ENCODE measurements around the gene MYO3A. TPM values are rescaled to one million over a fixed set of nuclear protein-coding genes. Genes with fewer than 3 reads are reported as not detected.
A peak's percentile ranks its signal among the peaks of the same experiment; 100 is the strongest.

Gene MYO3A
- total RNA-seq, 3 donors from 2014 or later = not detected

DNA sequence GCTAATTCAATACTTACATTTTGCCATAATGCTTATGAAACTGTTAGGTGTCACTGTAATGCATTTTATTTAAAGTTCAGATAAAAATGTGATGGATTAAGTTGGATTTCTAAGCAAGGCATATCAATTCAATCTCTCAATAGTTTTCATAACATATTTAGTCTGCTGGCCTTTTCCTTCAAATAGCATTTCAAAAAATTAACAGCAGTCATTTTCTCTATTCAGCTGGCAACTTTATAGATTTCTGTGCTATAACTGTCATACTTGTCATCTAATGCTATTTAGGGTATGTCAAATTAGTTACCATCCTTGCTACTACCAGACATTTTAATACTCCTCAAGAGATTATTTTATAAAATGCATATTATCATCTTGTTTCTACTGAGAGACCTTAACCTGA lies 286.9 kb downstream of the MYO3A start:
- H3K4me3 Mint-ChIP-seq = no peak overlapping the region
- no peaks in the 10 kb centered on the region for H3K36me3 Mint-ChIP-seq (ENCODE audit: insufficient read depth)
- no peaks in the 10 kb centered on the region for H3K9me3 Mint-ChIP-seq
- DNase-seq (no peak), ATAC-seq (no peak)
- H3K27me3 Mint-ChIP-seq (ENCODE audit: low read depth) = peaks cover 79% of the 10 kb centered on the region
- peaks cover 20% of the 10 kb centered on the region for H3K4me1 Mint-ChIP-seq (ENCODE audit: low read depth)

DNA sequence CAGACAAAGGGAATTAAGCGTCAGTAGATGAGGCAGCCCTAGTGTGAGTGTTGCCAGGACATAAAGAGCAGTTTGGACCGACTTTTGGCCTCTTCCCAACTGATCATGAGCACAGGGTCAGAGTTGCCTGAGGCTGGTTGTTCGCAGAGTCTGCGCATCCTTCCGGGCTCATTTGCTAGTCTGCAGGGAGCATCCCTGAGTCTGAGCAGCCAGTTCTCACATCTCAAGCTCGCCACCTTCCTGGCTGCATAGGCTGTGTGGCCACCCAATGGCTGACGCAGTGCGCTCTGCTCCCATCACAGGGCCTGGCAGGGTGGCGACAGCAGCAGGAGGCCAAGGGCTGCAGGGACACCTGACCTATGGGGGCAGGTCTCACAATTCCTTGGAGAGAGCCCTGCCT lies 287.5 kb downstream of the MYO3A start:
- DNase-seq (no peak), ATAC-seq (no peak)
- Mint-ChIP-seq H3K4me1 (ENCODE audit: low read depth) (peaks cover 15% of the 10 kb centered on the region), H3K36me3 (ENCODE audit: insufficient read depth) (no peaks in the 10 kb centered on the region), H3K4me3 (no peak overlapping the region), H3K27me3 (ENCODE audit: low read depth) (peaks cover 74% of the 10 kb centered on the region), H3K9me3 (no peaks in the 10 kb centered on the region)

DNA sequence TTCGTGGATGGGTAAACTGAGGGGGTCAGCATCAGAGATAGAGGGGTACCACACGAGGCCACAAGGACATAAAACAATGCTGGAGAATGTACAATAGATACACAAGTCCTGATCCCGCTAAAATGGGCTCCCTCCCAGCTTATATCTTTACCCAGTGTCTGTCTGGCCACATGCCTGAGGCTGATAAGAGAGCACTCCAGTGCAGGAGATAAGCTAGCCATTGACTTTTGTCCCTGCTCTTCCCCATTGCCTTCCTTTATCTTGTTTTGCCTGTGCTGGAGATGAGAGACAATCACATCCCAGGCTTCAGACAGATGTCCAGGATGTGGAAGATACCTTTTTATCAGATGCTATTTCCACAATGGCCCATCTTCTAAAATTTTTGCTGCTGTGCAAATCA lies 288.5 kb downstream of the MYO3A start:
- Mint-ChIP-seq H3K4me3 (no peak overlapping the region), H3K9me3 (no peaks in the 10 kb centered on the region), H3K27me3 (ENCODE audit: low read depth) (peaks cover 64% of the 10 kb centered on the region), H3K4me1 (ENCODE audit: low read depth) (peaks cover 7% of the 10 kb centered on the region), H3K36me3 (ENCODE audit: insufficient read depth) (no peaks in the 10 kb centered on the region)
- no peak for DNase-seq
- ATAC-seq = no peak

DNA sequence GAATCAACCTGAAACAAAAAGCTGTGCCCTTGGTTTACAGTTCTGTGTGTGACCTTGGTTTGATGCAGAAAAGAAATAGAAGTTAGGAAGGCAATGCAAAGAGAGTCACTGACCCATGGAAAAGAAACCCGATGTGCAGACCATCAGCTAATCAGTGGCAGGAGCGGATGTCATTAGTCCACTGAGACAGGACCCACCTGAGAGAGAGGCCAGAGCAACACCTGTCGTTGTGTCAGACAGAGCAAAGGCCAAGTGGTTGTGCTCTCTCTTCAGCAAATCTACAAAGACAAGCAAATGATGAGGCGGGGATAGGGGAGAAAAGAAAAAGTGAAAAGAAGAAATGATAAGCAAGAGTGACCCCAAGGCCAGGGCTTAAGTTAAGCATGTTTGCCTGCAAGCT lies 291.3 kb downstream of the MYO3A start:
- Mint-ChIP-seq H3K9me3 (no peaks in the 10 kb centered on the region), H3K4me1 (ENCODE audit: low read depth) (no peaks in the 10 kb centered on the region), H3K4me3 (no peak overlapping the region), H3K27me3 (ENCODE audit: low read depth) (peaks cover 49% of the 10 kb centered on the region), H3K36me3 (ENCODE audit: insufficient read depth) (no peaks in the 10 kb centered on the region)
- ATAC-seq (no peak), DNase-seq (no peak)

DNA sequence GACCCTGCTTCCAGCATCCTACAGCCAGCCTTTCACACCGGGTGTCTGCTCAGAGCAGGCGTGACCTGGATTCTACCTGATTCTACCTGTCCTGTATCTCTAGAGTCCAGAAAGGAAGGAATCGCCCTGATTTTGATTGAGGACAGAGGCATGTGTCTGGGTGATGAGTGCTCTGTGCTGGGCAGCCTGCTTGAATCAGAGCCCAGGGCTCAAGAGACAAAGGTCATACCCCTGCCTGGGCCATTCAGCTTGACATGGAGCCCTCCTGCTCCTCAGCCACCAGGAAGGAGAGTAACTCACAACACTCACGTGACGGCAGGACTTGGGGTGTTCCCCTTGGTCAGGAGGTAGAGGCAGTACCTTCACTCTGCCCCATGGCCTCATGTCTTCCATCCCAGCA lies 293.8 kb downstream of the MYO3A start:
- peaks cover 34% of the 10 kb centered on the region for H3K27me3 Mint-ChIP-seq (ENCODE audit: low read depth)
- H3K4me3 Mint-ChIP-seq = no peak overlapping the region
- H3K4me1 Mint-ChIP-seq (ENCODE audit: low read depth) = no peaks in the 10 kb centered on the region
- no peak for DNase-seq
- no peaks in the 10 kb centered on the region for H3K9me3 Mint-ChIP-seq
- ATAC-seq = no peak
- no peaks in the 10 kb centered on the region for H3K36me3 Mint-ChIP-seq (ENCODE audit: insufficient read depth)

DNA sequence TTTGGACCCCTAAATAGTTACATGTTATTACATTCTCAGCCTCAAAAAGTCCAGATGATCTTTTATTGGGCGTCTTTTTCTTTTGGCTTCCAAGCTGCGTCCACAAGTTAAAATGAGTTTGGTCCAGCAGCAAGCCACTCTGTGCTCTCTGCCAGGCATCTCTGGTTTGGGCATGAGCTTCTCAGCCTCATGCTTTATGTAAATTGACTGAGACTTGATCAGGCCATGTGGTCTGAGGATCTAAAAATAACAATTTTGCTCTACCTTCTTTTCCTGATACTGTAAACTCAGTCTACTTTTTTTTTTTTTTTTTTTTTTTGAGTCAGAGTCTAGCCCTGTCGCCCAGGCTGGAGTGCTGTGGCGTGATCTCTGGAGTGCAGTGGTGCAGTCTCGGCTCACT lies 298.1 kb downstream of the MYO3A start:
- Mint-ChIP-seq H3K4me3 (no peak overlapping the region), H3K4me1 (ENCODE audit: low read depth) (no peaks in the 10 kb centered on the region), H3K36me3 (ENCODE audit: insufficient read depth) (no peaks in the 10 kb centered on the region), H3K9me3 (no peaks in the 10 kb centered on the region), H3K27me3 (ENCODE audit: low read depth) (peaks cover 18% of the 10 kb centered on the region)
- ATAC-seq = no peak
- DNase-seq = no peak

DNA sequence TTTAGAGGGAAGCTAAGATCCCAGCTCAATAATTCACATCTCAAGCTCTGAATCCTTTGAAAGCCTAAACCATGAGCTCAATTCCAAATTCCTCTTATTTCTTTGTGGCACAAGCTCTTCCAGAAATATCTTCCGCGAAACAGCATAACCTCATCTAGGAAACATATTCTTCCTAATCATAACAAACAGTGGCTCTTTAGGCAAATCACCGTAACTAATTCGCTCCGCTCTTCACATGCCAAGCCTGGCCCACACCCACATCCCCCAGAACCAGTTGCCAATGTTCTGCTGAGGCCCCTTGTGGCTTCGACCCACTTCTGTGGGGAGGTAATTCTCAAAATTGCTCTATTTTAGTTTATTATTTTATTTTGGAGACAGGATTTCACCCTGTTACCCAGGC lies 301.7 kb downstream of the MYO3A start:
- H3K9me3 Mint-ChIP-seq = no peaks in the 10 kb centered on the region
- peaks cover 27% of the 10 kb centered on the region for H3K27me3 Mint-ChIP-seq (ENCODE audit: low read depth)
- H3K4me3 Mint-ChIP-seq = no peak overlapping the region
- H3K4me1 Mint-ChIP-seq (ENCODE audit: low read depth) = no peaks in the 10 kb centered on the region
- no peaks in the 10 kb centered on the region for H3K36me3 Mint-ChIP-seq (ENCODE audit: insufficient read depth)
- ATAC-seq (no peak), DNase-seq (no peak)

DNA sequence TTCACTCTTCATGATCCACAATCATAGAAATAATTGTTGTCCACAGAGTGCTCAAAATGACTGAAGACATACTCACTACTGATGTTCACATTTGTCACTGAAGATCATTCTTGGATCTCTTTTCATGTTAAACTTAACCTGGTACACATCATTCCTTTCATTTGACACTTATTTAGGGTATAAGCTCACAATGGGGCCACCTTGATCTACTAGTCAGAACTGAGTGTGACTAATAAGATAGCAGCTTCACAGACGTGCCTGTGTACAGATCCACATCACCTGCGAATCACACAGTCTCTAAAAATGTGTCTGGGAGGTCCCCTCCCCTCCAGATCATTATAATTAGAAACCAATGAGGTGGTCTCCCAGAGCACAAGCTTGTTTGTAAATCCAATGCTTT lies 304.3 kb downstream of the MYO3A start:
- H3K27me3 Mint-ChIP-seq (ENCODE audit: low read depth) = peaks cover 26% of the 10 kb centered on the region
- peak in 1 of 2 donors; percentile 32 for ATAC-seq
- no peaks in the 10 kb centered on the region for H3K9me3 Mint-ChIP-seq
- no peak overlapping the region for H3K4me3 Mint-ChIP-seq
- H3K36me3 Mint-ChIP-seq (ENCODE audit: insufficient read depth) = no peaks in the 10 kb centered on the region
- no peaks in the 10 kb centered on the region for H3K4me1 Mint-ChIP-seq (ENCODE audit: low read depth)
- DNase-seq = no peak

DNA sequence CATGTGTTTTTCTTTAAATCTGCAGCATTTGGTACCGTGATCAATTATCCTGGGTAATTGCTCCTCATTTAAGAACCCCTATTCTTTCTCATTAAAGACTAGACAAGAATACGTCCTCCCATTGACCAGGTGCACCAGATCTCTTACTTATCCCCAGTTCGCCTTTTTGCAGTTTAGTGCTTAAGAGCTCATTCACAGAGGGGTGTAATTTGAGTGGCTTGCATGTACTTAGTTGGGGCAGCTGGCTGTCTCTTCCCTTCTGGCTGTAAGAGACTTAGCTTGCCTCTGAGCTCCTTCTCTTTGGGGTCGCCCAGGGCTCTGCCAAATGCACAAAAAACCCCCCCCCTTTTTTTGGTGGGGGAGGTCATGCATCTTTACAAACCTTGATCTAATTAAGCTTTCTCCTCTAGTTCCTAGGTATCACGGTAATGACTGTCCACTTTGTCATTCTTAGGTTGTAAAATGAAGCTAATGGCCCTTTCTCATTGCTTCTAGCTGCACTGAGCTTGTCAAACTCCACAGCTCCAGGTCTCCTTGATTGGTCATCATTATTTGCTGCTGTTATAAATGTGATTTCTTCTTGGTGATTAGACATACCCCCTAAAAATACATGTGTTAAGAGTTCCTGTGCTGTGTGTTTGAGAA lies 308.8 kb downstream of the MYO3A start:
- ATAC-seq = no peak
- peaks cover 28% of the 10 kb centered on the region for H3K27me3 Mint-ChIP-seq (ENCODE audit: low read depth)
- H3K36me3 Mint-ChIP-seq (ENCODE audit: insufficient read depth) = no peaks in the 10 kb centered on the region
- no peak overlapping the region for H3K4me3 Mint-ChIP-seq
- no peak for DNase-seq
- H3K4me1 Mint-ChIP-seq (ENCODE audit: low read depth) = no peaks in the 10 kb centered on the region
- no peaks in the 10 kb centered on the region for H3K9me3 Mint-ChIP-seq

DNA sequence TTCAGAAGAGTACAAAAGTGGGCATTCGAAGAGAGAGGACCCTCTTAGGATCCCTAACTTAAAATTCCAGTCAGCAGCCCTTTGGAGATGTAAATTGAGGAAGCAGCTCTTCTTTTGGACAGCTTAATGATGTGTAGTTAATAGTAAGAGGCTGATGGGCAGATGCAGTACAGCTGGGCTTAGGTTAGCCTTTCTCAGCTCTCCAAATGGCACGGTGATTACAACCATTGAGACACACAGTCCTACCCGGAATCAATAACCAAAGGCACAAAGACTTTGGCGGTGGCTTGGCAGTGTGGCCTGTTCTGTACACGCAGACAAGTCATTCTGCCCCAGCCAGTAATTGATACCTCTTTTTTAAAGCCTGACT lies 309.3 kb downstream of the MYO3A start:
- DNase-seq (no peak), ATAC-seq (no peak)
- H3K27me3 Mint-ChIP-seq (ENCODE audit: low read depth) = peaks cover 23% of the 10 kb centered on the region
- no peaks in the 10 kb centered on the region for H3K4me1 Mint-ChIP-seq (ENCODE audit: low read depth)
- no peaks in the 10 kb centered on the region for H3K9me3 Mint-ChIP-seq
- H3K36me3 Mint-ChIP-seq (ENCODE audit: insufficient read depth) = no peaks in the 10 kb centered on the region
- H3K4me3 Mint-ChIP-seq = no peak overlapping the region

DNA sequence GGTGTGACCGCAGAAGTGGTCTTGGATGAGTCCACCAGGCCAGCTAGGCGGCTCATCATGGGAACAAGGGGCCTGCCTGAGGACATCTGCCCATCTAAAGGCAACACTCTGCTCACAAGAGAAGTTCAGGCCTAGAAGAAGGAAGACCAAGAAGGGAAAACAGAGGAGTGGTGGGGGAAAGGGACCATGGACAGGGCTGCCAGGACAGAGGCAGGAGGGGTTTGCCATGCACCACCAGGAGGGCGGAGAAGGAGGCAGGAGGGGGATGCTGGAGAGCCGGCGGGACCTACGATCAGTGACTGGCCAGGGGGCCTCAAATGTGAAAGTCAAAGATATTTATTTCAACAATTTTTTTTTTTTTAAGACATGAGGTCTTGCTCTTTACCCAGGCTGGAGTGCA lies 315.7 kb downstream of the MYO3A start:
- DNase-seq (no peak), ATAC-seq (no peak)
- no peaks in the 10 kb centered on the region for H3K36me3 Mint-ChIP-seq (ENCODE audit: insufficient read depth)
- no peak overlapping the region for H3K4me3 Mint-ChIP-seq
- H3K4me1 Mint-ChIP-seq (ENCODE audit: low read depth) = no peaks in the 10 kb centered on the region
- peaks cover 9% of the 10 kb centered on the region for H3K27me3 Mint-ChIP-seq (ENCODE audit: low read depth)
- H3K9me3 Mint-ChIP-seq = no peaks in the 10 kb centered on the region

DNA sequence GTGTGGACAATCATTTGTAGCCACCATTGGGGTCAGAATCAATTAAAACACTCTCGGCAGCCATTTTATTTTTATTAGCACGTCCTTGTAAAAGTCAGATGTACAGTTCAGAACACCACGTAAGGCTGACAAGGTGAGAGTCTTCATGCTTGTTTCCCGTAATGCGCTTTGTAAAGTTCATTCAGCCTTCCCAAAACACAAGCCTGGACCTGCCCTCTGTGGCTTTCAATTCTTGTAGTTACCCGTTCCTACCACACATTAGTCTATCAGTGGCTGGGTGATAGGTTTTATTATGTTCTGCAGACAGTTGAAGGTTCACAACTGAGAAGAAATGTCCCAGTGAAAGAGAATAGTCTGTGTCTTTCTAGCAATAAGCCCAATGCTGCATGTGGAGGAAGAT lies 317.9 kb downstream of the MYO3A start:
- H3K9me3 Mint-ChIP-seq = no peaks in the 10 kb centered on the region
- ATAC-seq (no peak), DNase-seq (no peak)
- no peaks in the 10 kb centered on the region for H3K36me3 Mint-ChIP-seq (ENCODE audit: insufficient read depth)
- H3K4me1 Mint-ChIP-seq (ENCODE audit: low read depth) = no peaks in the 10 kb centered on the region
- peaks cover 15% of the 10 kb centered on the region for H3K27me3 Mint-ChIP-seq (ENCODE audit: low read depth)
- no peak overlapping the region for H3K4me3 Mint-ChIP-seq

DNA sequence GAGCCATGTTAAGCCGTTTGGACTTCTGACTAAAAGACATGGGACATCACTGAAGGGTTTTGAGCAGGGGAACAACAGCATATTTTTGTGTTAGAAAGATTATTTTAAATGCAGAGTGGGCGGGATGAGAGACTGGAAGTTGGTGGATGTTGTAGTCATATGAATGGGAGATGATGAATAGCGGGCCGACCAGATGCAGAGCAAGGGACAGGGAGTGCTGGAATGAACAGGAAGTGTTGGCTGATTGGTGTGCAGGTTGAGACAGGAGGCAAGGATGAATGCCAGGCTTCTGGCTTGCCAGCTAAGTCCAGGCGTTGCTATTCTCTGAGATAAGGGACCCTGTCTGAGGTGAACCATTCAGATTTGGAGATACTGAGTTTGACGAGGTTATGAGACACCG lies 320.6 kb downstream of the MYO3A start:
- no peak for ATAC-seq
- Mint-ChIP-seq H3K4me1 (ENCODE audit: low read depth) (no peaks in the 10 kb centered on the region), H3K4me3 (no peak overlapping the region), H3K27me3 (ENCODE audit: low read depth) (peaks cover 18% of the 10 kb centered on the region), H3K9me3 (no peaks in the 10 kb centered on the region), H3K36me3 (ENCODE audit: insufficient read depth) (no peaks in the 10 kb centered on the region)
- no peak for DNase-seq

DNA sequence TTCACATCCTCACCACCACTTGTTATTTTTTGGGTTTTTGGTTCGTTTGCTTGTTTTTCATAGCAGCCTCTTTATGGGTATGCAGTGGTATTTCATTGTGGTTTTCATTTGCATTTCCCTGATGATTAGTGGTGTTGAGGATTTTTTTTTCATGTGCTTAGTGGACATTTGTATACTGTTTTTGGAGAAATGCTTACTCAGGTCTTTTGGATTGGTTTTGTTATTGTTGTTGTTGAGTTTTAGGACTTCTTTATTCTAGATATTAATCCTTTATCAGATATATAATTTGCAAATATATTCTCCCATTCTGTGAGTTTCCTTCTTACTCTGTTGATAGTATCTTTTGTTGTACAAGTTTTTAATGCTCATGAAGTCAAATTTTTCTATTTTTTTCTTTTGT lies 325.3 kb downstream of the MYO3A start:
- ATAC-seq (no peak), DNase-seq (no peak)
- Mint-ChIP-seq H3K9me3 (no peaks in the 10 kb centered on the region), H3K36me3 (ENCODE audit: insufficient read depth) (no peaks in the 10 kb centered on the region), H3K4me3 (no peak overlapping the region), H3K27me3 (ENCODE audit: low read depth) (peaks cover 20% of the 10 kb centered on the region), H3K4me1 (ENCODE audit: low read depth) (no peaks in the 10 kb centered on the region)

Data from activated T-cell treated with anti-CD3 and anti-CD28 coated beads, Interleukin-2, amount 50 U/mL, for 4 hours (primary cell).